ENCODE measurements around the gene CGB3.

DNA sequence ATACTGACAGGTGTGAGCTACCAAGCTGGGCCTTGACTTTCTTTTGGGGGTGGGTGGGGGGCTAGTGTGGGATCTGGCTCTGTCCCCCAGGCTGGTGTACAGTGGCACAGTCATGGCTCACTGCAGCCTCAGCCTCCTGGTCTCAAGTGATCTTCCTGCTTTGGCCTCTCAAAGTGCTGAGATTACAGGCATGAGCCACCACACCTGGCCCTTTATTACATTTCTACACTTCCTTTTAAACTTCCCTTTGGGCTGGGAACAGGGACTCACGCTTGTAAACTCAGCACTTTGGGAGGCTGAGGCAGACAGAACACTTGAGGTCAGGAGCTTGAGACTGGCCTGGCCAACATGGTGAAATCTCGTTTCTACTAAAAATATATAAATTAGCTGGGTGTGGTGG lies 47.1 kb downstream of the CGB3 start:
- TF ChIP-seq, protein P1, sequence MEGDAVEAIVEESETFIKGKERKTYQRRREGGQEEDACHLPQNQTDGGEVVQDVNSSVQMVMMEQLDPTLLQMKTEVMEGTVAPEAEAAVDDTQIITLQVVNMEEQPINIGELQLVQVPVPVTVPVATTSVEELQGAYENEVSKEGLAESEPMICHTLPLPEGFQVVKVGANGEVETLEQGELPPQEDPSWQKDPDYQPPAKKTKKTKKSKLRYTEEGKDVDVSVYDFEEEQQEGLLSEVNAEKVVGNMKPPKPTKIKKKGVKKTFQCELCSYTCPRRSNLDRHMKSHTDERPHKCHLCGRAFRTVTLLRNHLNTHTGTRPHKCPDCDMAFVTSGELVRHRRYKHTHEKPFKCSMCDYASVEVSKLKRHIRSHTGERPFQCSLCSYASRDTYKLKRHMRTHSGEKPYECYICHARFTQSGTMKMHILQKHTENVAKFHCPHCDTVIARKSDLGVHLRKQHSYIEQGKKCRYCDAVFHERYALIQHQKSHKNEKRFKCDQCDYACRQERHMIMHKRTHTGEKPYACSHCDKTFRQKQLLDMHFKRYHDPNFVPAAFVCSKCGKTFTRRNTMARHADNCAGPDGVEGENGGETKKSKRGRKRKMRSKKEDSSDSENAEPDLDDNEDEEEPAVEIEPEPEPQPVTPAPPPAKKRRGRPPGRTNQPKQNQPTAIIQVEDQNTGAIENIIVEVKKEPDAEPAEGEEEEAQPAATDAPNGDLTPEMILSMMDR (conservative IDR thresholded peaks at IDR 0.05; ENCODE audit: low read depth, low read length), result no peak
- no peak for TF ChIP-seq EZH2 (IDR thresholded peaks at IDR 0.05; ENCODE audit: low read length, unreplicated experiment)
